ENCODE measurements around the gene HS2ST1. TPM values are rescaled to one million over a fixed set of nuclear protein-coding genes. Genes with fewer than 3 reads are reported as not detected.
"Not testable (repeated sequence)": the region's sequence is repeated elsewhere in the genome, so short reads cannot be mapped to it uniquely, and the experiment has no call there.

The HS2ST1 gene
- total RNA-seq, 3 donors from 2014 or later, result 20.9 to 24.5 (median 21.7) TPM

GRCh38 chr1:87058343-87058649 is 143.9 kb downstream of the HS2ST1 start:
- ATAC-seq (no peak), DNase-seq (no peak)
- no peak overlapping the region for H3K4me3 ChIP-seq
- intact Hi-C loops (cut with DNase I, micrococcal nuclease), result no loop called here
- TF ChIP-seq CTCF (IDR thresholded peaks at IDR 0.05), result no peak
- H3K36me3 ChIP-seq (ENCODE audit: low read depth), result no peaks in the 10 kb centered on the region
- no peaks in the 10 kb centered on the region for H3K4me1 ChIP-seq (ENCODE audit: low read depth)
- no peaks in the 10 kb centered on the region for H3K9me3 ChIP-seq

GRCh38 chr1:87061742-87062156 is 147.3 kb downstream of the HS2ST1 start:
- TF ChIP-seq CTCF (IDR thresholded peaks at IDR 0.05), result no peak
- ATAC-seq, result no peak

GRCh38 chr1:87062687-87063086 is 148.3 kb downstream of the HS2ST1 start:
- no peak for TF ChIP-seq CTCF (IDR thresholded peaks at IDR 0.05)
- ATAC-seq, result no peak
- Histone ChIP-seq H3K4me3 (no peak overlapping the region), H3K4me1 (ENCODE audit: low read depth) (no peaks in the 10 kb centered on the region), H3K9me3 (no peaks in the 10 kb centered on the region), H3K36me3 (ENCODE audit: low read depth) (no peaks in the 10 kb centered on the region)
- no peak for DNase-seq
- intact Hi-C loops (cut with DNase I, micrococcal nuclease), result no loop called here

More at GRCh38 chr1:87061742-87062156, 147.3 kb downstream of the HS2ST1 start:
- intact Hi-C loops (cut with DNase I, micrococcal nuclease), result no loop called here
- Histone ChIP-seq H3K4me1 (ENCODE audit: low read depth) (no peaks in the 10 kb centered on the region), H3K4me3 (no peak overlapping the region), H3K36me3 (ENCODE audit: low read depth) (no peaks in the 10 kb centered on the region), H3K9me3 (no peaks in the 10 kb centered on the region)
- no peak for DNase-seq

GRCh38 chr1:87064309-87064708 is 149.9 kb downstream of the HS2ST1 start:
- DNase-seq (no peak), ATAC-seq (no peak)
- Histone ChIP-seq H3K4me3 (no peak overlapping the region), H3K36me3 (ENCODE audit: low read depth) (no peaks in the 10 kb centered on the region), H3K4me1 (ENCODE audit: low read depth) (no peaks in the 10 kb centered on the region), H3K9me3 (no peaks in the 10 kb centered on the region)
- intact Hi-C loops (cut with DNase I, micrococcal nuclease), result no loop called here
- TF ChIP-seq CTCF (IDR thresholded peaks at IDR 0.05), result no peak

- Histone ChIP-seq H3K9me3 (no peaks in the 10 kb centered on the region), H3K4me1 (ENCODE audit: low read depth) (no peaks in the 10 kb centered on the region), H3K36me3 (ENCODE audit: low read depth) (no peaks in the 10 kb centered on the region), H3K4me3 (no peak overlapping the region)
- intact Hi-C loops (cut with DNase I, micrococcal nuclease), result no loop called here
- DNase-seq (no peak), ATAC-seq (no peak)
- TF ChIP-seq CTCF (IDR thresholded peaks at IDR 0.05), result no peak
Observed at GRCh38 chr1:87064986-87065385, 150.6 kb downstream of the HS2ST1 start.

- H3K9me3 ChIP-seq; H3K4me3 ChIP-seq; ATAC-seq; intact Hi-C loops (cut with DNase I, micrococcal nuclease); H3K36me3 ChIP-seq (ENCODE audit: low read depth); H3K4me1 ChIP-seq (ENCODE audit: low read depth); DNase-seq: not testable (repeated sequence)
Observed at GRCh38 chr1:87066708-87067107, 152.3 kb downstream of the HS2ST1 start.

Data from mucosa of descending colon (tissue), 3 donors.